ENCODE measurements around the gene TLR3.

DNA sequence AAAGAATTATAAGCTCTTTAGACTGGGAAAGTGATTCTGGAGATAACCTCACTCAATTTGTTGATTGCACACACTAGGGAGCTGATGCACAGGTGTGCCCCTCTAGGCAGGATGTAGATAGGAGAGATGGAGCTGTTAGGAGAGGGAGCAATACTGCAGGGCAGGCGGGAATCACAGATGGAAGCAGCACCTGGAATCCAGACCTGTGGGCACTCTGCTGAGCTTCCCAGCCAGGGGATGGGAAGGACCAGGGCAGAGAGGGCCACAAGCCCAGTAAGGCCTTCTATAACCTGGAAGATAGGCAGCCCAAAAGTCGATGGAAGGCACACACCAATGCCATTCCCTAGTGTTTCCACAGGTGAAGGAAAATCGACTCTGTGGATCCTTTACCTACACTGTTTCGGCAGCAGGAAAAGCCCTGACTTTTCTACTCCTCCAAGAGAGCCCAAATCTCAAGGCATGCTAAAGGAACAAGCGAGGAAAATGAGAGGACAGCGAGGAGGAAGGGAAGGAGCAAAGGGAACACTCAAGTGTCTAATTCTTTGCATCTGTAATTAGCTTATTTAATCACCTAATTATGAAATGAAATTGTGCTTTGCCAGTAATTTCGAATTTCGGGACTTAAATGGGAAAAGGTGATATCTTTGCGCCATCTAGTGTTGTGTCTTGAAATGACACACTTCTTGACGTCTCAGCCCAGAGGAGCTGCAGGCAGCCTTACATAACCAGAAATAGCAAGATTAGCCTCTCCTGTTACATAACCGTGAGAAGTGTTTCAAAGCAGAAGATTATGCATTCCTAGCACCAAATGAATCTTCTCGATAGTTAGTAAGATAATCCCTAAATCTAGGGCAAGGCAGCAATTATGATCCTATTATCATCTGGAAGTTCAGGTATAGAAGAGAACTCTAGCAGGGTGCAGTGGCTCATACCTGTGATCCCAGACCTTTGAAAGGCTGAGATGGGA is 31.0 kb upstream of the TLR3 start:
- TF ChIP-seq CTCF (IDR thresholded peaks at IDR 0.05; ENCODE audit: insufficient read depth, low read depth, low read length) (peak; percentile 89), EZH2 (IDR thresholded peaks at IDR 0.05; ENCODE audit: insufficient read depth, low read length) (no peak)
